Activated CD8-positive, alpha-beta T cell treated with anti-CD3 and anti-CD28 coated beads for 36 hours (primary cell): ENCODE data around the gene NR5A2. TPM values are rescaled to one million over a fixed set of nuclear protein-coding genes. Genes with fewer than 3 reads are reported as not detected.

Source experiments
- ATAC-seq: fragments of 200-7000 bp; cut with Tn5 transposase; one replicate; pipeline ENCODE4 v1.10.0; 2021; ENCODE audit warnings: mild to moderate bottlenecking, moderate library complexity
- CTCF ChIA-PET: fragments of 350-600 bp; sonication (Branson Sonifier 250); formaldehyde crosslinking; loops from one replicate; lab custom pipeline; 2021; ENCODE audit warnings: antibody characterized with exemption; lab: Charles Lee
- POLR2A ChIA-PET: fragments of 350-600 bp; sonication (Branson Sonifier 250); formaldehyde crosslinking; loops from one replicate; lab custom pipeline; 2021; ENCODE audit warnings: antibody characterized with exemption; lab: Charles Lee
- DNase-seq: peaks from one replicate; pipeline ENCODE4 v3.0.0-alpha.2; 2020
- H3K27ac Mint-ChIP-seq: one replicate; pipeline ENCODE4 v1.8.0; 2021; ENCODE audit warnings: mild to moderate bottlenecking, mixed read lengths
- H3K27me3 Mint-ChIP-seq: one replicate; pipeline ENCODE4 v1.8.0; 2021; ENCODE audit warnings: mixed read lengths
- H3K36me3 Mint-ChIP-seq: one replicate; pipeline ENCODE4 v1.8.0; 2021; ENCODE audit warnings: low read depth, mixed read lengths
- H3K4me1 Mint-ChIP-seq: one replicate; pipeline ENCODE4 v1.8.0; 2021; ENCODE audit warnings: low read depth, mixed read lengths
- H3K4me3 Mint-ChIP-seq: one replicate; pipeline ENCODE4 v1.8.0; 2021; ENCODE audit warnings: mild to moderate bottlenecking, moderate library complexity, mixed read lengths
- H3K9me3 Mint-ChIP-seq: one replicate; pipeline ENCODE4 v1.8.0; 2021; ENCODE audit warnings: mixed read lengths
- intact Hi-C: fragments of 100-400 bp; cut with micrococcal nuclease; formaldehyde crosslinking; loops from one replicate; pipeline ENCODE4 v1.10.0; 2022
- total RNA-seq, 2 experiments: library from RNA; stranded (reverse); gene quantifications; one replicate each; pipeline ENCODE4 v1.2.3, GENCODE V29; 2021
- TF ChIP-seq, protein P1 (sequence below): fragments of 200-600 bp; IDR thresholded peaks from one replicate; pipeline ENCODE4 v1.8.0; 2022; ENCODE audit warnings: antibody characterized with exemption, mild to moderate bottlenecking

Gene NR5A2
- total RNA-seq, 2 experiments from 2014 or later: not detected

DNA sequence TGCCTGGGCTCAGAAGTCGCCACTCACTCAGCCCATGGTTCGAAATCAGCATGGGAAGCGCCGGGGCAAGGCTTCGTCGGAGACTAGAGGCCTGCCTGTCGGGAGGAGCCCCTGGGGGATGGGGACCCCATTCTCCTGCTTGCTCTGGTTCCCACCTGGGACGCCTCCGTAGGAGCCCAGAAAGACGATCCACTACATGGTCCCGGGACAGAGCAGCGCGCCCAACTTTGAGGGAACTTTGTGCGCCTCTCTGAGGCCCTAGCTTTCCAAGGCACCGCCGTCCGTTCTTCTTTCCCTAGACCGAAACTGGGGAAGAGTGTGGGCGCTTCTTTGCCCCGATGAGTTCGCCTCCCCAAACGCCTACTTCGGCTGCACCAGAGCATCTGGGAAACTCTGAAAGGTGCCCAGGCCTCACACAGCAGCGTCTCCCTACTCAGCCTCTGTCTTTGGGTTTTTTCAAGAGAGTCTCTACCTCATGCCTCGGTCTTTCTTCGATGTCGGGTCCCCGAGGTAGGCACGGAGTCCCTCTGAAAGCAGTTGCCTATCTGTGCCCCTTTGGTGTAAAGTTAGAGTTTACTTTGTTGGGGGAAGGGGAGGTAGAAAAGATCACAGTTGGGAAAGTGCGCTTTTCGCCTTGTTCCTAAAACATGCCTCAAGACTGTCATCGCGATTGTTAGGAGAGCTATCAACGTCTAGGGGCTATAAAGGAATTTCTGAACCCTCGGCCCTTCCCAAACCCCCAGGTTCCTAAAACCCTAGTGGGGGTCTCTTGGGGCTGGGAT lies 14.0 kb downstream of the NR5A2 start:
- Mint-ChIP-seq H3K27me3 (peaks cover 59% of the 10 kb centered on the region), H3K36me3 (no peaks in the 10 kb centered on the region), H3K4me1 (peaks cover 16% of the 10 kb centered on the region), H3K4me3 (no peak overlapping the region), H3K9me3 (no peaks in the 10 kb centered on the region), H3K27ac (no peak overlapping the region)
- ChIA-PET CTCF (no interaction called here), POLR2A (no interaction called here)
- ATAC-seq: no peak
- intact Hi-C loops: no loop called here
- TF ChIP-seq, protein P1, sequence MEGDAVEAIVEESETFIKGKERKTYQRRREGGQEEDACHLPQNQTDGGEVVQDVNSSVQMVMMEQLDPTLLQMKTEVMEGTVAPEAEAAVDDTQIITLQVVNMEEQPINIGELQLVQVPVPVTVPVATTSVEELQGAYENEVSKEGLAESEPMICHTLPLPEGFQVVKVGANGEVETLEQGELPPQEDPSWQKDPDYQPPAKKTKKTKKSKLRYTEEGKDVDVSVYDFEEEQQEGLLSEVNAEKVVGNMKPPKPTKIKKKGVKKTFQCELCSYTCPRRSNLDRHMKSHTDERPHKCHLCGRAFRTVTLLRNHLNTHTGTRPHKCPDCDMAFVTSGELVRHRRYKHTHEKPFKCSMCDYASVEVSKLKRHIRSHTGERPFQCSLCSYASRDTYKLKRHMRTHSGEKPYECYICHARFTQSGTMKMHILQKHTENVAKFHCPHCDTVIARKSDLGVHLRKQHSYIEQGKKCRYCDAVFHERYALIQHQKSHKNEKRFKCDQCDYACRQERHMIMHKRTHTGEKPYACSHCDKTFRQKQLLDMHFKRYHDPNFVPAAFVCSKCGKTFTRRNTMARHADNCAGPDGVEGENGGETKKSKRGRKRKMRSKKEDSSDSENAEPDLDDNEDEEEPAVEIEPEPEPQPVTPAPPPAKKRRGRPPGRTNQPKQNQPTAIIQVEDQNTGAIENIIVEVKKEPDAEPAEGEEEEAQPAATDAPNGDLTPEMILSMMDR: no peak
- no peak for DNase-seq

DNA sequence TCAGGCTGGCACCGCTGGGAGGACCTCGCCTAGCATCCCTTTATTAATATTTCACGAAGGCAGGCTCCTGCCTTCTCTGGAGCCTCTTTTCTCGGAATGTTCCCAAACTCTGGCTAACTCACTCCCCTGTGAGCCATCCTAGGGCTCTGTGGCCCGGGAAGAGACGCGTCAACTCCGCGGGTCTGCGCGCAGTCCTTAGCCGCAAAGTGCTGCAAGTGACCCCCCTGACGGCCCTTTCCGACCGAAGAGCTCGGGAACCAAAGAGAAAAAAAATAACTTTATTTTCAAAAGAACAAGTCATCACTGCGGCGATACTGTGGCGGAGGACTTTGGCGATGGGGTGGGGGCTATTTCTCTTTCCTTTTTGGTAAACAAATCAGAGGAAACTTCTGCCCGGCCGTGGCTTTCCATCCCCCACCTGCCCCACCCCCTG lies 14.6 kb downstream of the NR5A2 start:
- intact Hi-C loops: no loop called here
- Mint-ChIP-seq H3K36me3 (no peaks in the 10 kb centered on the region), H3K4me1 (peaks cover 16% of the 10 kb centered on the region), H3K9me3 (no peaks in the 10 kb centered on the region), H3K27me3 (peaks cover 62% of the 10 kb centered on the region), H3K4me3 (no peak overlapping the region), H3K27ac (no peak overlapping the region)
- ATAC-seq (no peak), DNase-seq (no peak)
- ChIA-PET POLR2A (no interaction called here), CTCF (no interaction called here)
- TF ChIP-seq, protein P1: no peak

DNA sequence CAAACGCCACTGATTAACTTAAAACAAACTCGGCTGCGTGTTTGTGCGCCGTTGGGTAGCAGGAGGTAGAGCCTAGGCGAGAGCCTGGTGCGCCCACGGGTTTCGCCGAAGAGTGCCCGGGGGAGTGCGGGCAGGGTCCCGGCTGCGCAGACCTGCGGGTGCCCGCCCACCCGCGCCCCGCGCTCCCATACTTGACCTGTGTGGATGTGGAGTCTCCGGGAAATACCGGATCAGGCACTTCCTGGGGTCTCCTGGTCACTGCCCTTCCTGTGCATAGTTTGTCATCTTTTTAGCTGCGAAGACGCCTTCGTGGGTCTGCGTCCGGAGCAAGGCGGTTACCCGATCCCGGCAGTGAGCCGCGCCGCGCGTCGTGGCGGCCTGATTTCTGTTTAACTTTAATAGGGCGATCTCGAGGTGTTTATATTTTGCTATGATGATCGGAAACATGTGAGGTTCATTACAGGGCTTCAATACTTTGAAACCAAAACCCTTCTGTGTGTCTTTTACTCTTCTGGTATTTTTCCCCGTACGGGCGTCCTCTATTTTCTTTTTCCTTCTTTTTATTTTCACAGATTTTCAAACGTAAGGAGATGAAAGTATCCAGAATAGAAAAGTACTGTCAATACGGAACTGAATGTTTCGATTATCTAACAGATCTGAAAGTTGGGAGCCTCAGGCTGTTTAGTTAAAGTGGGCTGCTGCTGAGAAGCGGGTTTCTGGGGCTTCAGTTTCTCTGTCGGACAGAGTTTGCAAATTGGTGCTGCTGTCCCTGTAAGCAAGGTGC lies 15.2 kb downstream of the NR5A2 start:
- TF ChIP-seq, protein P1: no peak
- Mint-ChIP-seq H3K4me1 (peaks cover 16% of the 10 kb centered on the region), H3K36me3 (no peaks in the 10 kb centered on the region), H3K4me3 (peak overlapping the region; percentile 59), H3K27ac (no peak overlapping the region), H3K9me3 (no peaks in the 10 kb centered on the region), H3K27me3 (peaks cover 63% of the 10 kb centered on the region)
- DNase-seq: no peak
- ATAC-seq: no peak
- POLR2A ChIA-PET: no interaction called here
- intact Hi-C loops: no loop called here
- CTCF ChIA-PET: no interaction called here

DNA sequence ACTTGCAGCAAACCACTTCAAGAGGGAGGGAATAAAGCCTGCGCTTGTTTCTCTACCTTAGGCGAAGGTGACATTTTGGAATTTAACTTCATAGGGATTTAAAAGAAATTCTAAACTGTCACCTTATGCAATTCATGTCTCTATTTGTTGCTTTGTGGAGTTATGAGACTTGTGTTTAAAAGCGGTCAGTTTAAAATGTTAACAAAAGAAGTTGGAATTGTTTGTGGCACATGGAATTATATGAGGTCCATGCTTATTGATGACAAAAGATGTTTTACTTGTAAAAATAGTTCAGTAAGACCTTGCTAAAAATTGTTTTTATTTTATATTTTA lies 15.8 kb downstream of the NR5A2 start:
- H3K27me3 Mint-ChIP-seq: peaks cover 65% of the 10 kb centered on the region
- peaks cover 16% of the 10 kb centered on the region for H3K4me1 Mint-ChIP-seq
- no peak overlapping the region for H3K27ac Mint-ChIP-seq
- ChIA-PET CTCF (no interaction called here), POLR2A (no interaction called here)
- no peaks in the 10 kb centered on the region for H3K36me3 Mint-ChIP-seq
- DNase-seq: no peak
- no peak for ATAC-seq
- no peaks in the 10 kb centered on the region for H3K9me3 Mint-ChIP-seq
- H3K4me3 Mint-ChIP-seq: no peak overlapping the region
- intact Hi-C loops: no loop called here
- TF ChIP-seq, protein P1: no peak

DNA sequence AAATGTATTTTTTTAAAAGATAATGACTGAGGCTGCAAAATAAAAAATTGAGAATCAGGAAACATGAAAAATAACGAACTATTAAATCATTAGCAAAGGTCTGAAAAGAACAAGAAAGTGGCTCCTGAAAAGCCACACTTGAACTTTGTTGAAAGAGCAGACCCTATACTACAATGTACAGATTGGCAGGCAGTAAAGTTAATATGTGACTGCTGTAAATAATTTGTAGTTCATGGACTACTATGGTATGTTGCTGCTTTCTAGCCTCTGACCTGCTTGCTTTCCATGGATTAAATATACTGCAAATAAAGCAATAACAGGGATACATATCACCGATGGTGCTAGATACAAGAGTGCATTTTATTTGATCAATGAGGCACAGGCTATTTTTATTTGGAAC lies 18.6 kb downstream of the NR5A2 start:
- Mint-ChIP-seq H3K4me3 (no peak overlapping the region), H3K9me3 (no peaks in the 10 kb centered on the region), H3K27me3 (peaks cover 51% of the 10 kb centered on the region), H3K36me3 (no peaks in the 10 kb centered on the region), H3K4me1 (peaks cover 8% of the 10 kb centered on the region), H3K27ac (no peak overlapping the region)
- no peak for ATAC-seq
- ChIA-PET POLR2A (no interaction called here), CTCF (no interaction called here)
- TF ChIP-seq, protein P1: no peak
- intact Hi-C loops: no loop called here
- no peak for DNase-seq
